Tibial artery (tissue), 4 donors: ENCODE results near the gene SMIM22.

Experiments
- DNase-seq, 2 donors: peaks; one replicate each; pipeline ENCODE4 v3.0.0-alpha.2; 2019
- H3K27ac ChIP-seq, 2 donors: fragments of 200-600 bp; sonication (generic) in 1 of 2; 1 replicate in 1 of 2; 2 replicates in 1 of 2; pipeline ENCODE4 v1.5.1; 2018 to 2019; ENCODE audit warnings: mild to moderate bottlenecking in 1 of 2
- H3K27me3 ChIP-seq, 2 donors: fragments of 200-600 bp; sonication (generic) in 1 of 2; one replicate each; pipeline versions ENCODE4 v1.5.1 to v1.6.0; 2016 to 2019
- H3K36me3 ChIP-seq, 3 donors: fragments of 200-600 bp; sonication (generic) in 2 of 3; one replicate each; pipeline ENCODE4 v1.5.1; 2016 to 2019; ENCODE audit warnings: mild to moderate bottlenecking in 2 of 3
- H3K4me1 ChIP-seq, 4 donors: fragments of 200-600 bp; sonication (generic) in 2 of 4; 1 replicate in 3 of 4; 2 replicates in 1 of 4; pipeline ENCODE4 v1.5.1; 2016 to 2019
- H3K4me3 ChIP-seq, 2 donors: fragments of 200-600 bp; sonication (generic) in 1 of 2; 1 replicate in 1 of 2; 2 replicates in 1 of 2; pipeline ENCODE4 v1.5.1; 2018 to 2019; ENCODE audit warnings: mild to moderate bottlenecking in 2 of 2
- H3K9me3 ChIP-seq, 3 donors: fragments of 200-600 bp; sonication (generic) in 1 of 3; one replicate each; pipeline ENCODE4 v1.5.1; 2016 to 2019
- CTCF ChIP-seq, 2 experiments: fragments of 200-600 bp in 1 of 2; fragments of 450-650 bp in 1 of 2; IDR thresholded peaks; one replicate each; pipeline ENCODE4 v1.5.1; 2017 to 2019; ENCODE audit warnings: antibody characterized with exemption in 2 of 2, mild to moderate bottlenecking in 1 of 2, moderate library complexity in 1 of 2
- intact Hi-C: fragments of 100-400 bp; cut with DNase I; formaldehyde crosslinking; loops from one replicate; pipeline ENCODE4 v1.15.0; 2023; ENCODE audit warnings: low total_unique reads

SMIM22 gene

GRCh38 chr16:4837733-4838501 is 42.7 kb downstream of the SMIM22 start:
- no peak overlapping the region for H3K27ac ChIP-seq
- intact Hi-C loops = no loop called here
- no peaks in the 10 kb centered on the region for H3K9me3 ChIP-seq
- no peak overlapping the region for H3K4me3 ChIP-seq
- DNase-seq = no peak
- no peaks in the 10 kb centered on the region for H3K27me3 ChIP-seq
- peaks cover 55 to 96% (median 73%) of the 10 kb centered on the region in 3 donors for H3K36me3 ChIP-seq
- TF ChIP-seq CTCF (IDR thresholded peaks at IDR 0.05) = no peak
- H3K4me1 ChIP-seq = no peaks in the 10 kb centered on the region

- Histone ChIP-seq H3K27me3 (no peaks in the 10 kb centered on the region), H3K9me3 (no peaks in the 10 kb centered on the region), H3K36me3 (peaks cover 60 to 98% (median 91%) of the 10 kb centered on the region in 3 donors), H3K4me1 (peaks cover 0 to 3% (median 1%) of the 10 kb centered on the region in 4 donors), H3K4me3 (no peak overlapping the region), H3K27ac (no peak overlapping the region)
- DNase-seq = no peak
- intact Hi-C loops = no loop called here
- no peak for TF ChIP-seq CTCF (IDR thresholded peaks at IDR 0.05)
Measured at GRCh38 chr16:4839942-4840341, 44.8 kb downstream of the SMIM22 start.

GRCh38 chr16:4840984-4841383 is 45.8 kb downstream of the SMIM22 start:
- no peak overlapping the region for H3K4me3 ChIP-seq
- H3K27ac ChIP-seq = no peak overlapping the region
- DNase-seq = no peak
- peaks cover 0 to 13% (median 11%) of the 10 kb centered on the region in 4 donors for H3K4me1 ChIP-seq
- no peaks in the 10 kb centered on the region for H3K9me3 ChIP-seq
- H3K27me3 ChIP-seq = no peaks in the 10 kb centered on the region
- peaks cover 61 to 93% (median 83%) of the 10 kb centered on the region in 3 donors for H3K36me3 ChIP-seq
- intact Hi-C loops = no loop called here
- no peak for TF ChIP-seq CTCF (IDR thresholded peaks at IDR 0.05)
